ENCODE data around the gene LMAN2L.

DNA sequence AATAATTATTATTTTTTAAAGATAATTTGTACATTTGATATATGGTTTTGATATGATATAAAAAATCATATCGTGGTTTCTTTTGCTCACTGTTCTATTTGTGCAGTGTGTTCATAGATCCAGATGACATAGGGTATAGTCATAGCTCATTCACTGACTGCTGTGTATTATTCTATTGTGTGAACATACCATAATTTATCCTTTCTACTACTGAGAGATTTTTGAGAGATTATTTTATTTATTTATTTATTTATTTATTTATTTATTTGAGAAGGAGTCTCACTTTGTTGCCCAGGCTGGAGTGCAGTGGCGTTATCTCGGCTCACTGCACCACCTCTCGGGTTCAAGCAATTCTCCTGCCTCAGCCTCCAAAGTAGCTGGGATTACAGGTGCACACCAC, 58.3 kb downstream of the LMAN2L start:
- TF ChIP-seq POLR2A (IDR thresholded peaks at IDR 0.05; ENCODE audit: control extremely low read depth in 1 of 2, low read depth in 2 of 2, low read length in 2 of 2) (no peak), CTCF (IDR thresholded peaks at IDR 0.05; ENCODE audit: control extremely low read depth in 1 of 3, insufficient read depth in 1 of 3, low read depth in 1 of 3, low read length in 3 of 3) (no peak), SIX5 (IDR thresholded peaks at IDR 0.05; ENCODE audit: low read depth, low read length) (no peak), CBX5 (IDR thresholded peaks at IDR 0.05; ENCODE audit: low read depth, low read length) (no peak), SIN3A (conservative IDR thresholded peaks at IDR 0.05 in 1 of 2, IDR thresholded peaks at IDR 0.05 in 1 of 2; ENCODE audit: low read depth in 1 of 2, low read length in 2 of 2) (no peak)

All from H1 (cell line).